ENCODE measurements around the gene ARNT2. TPM values are rescaled to one million over a fixed set of nuclear protein-coding genes. Genes with fewer than 3 reads are reported as not detected.

Gene ARNT2
- total RNA-seq, 1 experiment from 2014 or later: 7.0 TPM

DNA sequence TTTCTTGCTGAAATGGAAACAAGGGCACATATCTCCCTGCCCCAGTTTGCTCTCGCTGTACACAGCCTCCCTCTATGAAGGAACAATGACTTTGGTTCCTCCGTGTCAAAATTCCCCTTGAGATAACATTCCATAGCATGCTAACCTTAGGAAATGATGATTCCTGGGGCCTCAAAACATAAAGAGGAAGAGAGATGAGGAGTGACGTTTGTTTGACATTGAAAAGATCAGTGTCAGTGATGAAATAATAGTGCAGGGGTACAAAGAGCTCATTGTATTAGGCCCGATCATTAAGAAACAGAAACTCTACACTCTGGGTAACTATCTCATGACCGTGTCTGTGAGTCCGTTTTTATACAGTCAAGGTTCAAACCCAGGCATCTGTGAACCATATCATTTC lies 55.2 kb downstream of the ARNT2 start:
- H3K27me3 Mint-ChIP-seq (ENCODE audit: low read depth): no peaks in the 10 kb centered on the region
- TF ChIP-seq, protein P1, sequence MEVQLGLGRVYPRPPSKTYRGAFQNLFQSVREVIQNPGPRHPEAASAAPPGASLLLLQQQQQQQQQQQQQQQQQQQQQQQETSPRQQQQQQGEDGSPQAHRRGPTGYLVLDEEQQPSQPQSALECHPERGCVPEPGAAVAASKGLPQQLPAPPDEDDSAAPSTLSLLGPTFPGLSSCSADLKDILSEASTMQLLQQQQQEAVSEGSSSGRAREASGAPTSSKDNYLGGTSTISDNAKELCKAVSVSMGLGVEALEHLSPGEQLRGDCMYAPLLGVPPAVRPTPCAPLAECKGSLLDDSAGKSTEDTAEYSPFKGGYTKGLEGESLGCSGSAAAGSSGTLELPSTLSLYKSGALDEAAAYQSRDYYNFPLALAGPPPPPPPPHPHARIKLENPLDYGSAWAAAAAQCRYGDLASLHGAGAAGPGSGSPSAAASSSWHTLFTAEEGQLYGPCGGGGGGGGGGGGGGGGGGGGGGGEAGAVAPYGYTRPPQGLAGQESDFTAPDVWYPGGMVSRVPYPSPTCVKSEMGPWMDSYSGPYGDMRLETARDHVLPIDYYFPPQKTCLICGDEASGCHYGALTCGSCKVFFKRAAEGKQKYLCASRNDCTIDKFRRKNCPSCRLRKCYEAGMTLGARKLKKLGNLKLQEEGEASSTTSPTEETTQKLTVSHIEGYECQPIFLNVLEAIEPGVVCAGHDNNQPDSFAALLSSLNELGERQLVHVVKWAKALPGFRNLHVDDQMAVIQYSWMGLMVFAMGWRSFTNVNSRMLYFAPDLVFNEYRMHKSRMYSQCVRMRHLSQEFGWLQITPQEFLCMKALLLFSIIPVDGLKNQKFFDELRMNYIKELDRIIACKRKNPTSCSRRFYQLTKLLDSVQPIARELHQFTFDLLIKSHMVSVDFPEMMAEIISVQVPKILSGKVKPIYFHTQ (CRISPR knock-in tag; IDR thresholded peaks at IDR 0.05): no peak
- TF ChIP-seq SOX15 (CRISPR knock-in tag; IDR thresholded peaks at IDR 0.05) (no peak), SMAD4 (CRISPR knock-in tag; IDR thresholded peaks at IDR 0.05) (no peak), CBFB (CRISPR knock-in tag; IDR thresholded peaks at IDR 0.05; ENCODE audit: low read depth) (no peak), NR3C1 (CRISPR knock-in tag; conservative IDR thresholded peaks at IDR 0.05; ENCODE audit: low read depth) (no peak), ATF1 (CRISPR knock-in tag; IDR thresholded peaks at IDR 0.05) (no peak), JUN (CRISPR knock-in tag; IDR thresholded peaks at IDR 0.05) (no peak), ZNF232 (CRISPR knock-in tag; IDR thresholded peaks at IDR 0.05) (no peak), JAZF1 (CRISPR knock-in tag; IDR thresholded peaks at IDR 0.05) (no peak), TEAD1 (CRISPR knock-in tag; IDR thresholded peaks at IDR 0.05) (no peak), CREB1 (CRISPR knock-in tag; IDR thresholded peaks at IDR 0.05) (no peak), FOXJ3 (CRISPR knock-in tag; IDR thresholded peaks at IDR 0.05; ENCODE audit: borderline replicate concordance) (no peak), RORB (CRISPR knock-in tag; IDR thresholded peaks at IDR 0.05) (no peak)
- TF ChIP-seq, protein P2, sequence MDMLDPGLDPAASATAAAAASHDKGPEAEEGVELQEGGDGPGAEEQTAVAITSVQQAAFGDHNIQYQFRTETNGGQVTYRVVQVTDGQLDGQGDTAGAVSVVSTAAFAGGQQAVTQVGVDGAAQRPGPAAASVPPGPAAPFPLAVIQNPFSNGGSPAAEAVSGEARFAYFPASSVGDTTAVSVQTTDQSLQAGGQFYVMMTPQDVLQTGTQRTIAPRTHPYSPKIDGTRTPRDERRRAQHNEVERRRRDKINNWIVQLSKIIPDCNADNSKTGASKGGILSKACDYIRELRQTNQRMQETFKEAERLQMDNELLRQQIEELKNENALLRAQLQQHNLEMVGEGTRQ (CRISPR knock-in tag; IDR thresholded peaks at IDR 0.05): no peak
- TF ChIP-seq, protein P3, sequence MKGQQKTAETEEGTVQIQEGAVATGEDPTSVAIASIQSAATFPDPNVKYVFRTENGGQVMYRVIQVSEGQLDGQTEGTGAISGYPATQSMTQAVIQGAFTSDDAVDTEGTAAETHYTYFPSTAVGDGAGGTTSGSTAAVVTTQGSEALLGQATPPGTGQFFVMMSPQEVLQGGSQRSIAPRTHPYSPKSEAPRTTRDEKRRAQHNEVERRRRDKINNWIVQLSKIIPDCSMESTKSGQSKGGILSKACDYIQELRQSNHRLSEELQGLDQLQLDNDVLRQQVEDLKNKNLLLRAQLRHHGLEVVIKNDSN (CRISPR knock-in tag; IDR thresholded peaks at IDR 0.05): no peak
- TF ChIP-seq, protein P4, sequence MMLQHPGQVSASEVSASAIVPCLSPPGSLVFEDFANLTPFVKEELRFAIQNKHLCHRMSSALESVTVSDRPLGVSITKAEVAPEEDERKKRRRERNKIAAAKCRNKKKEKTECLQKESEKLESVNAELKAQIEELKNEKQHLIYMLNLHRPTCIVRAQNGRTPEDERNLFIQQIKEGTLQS (CRISPR knock-in tag; conservative IDR thresholded peaks at IDR 0.05): no peak
- TF ChIP-seq, protein P5, sequence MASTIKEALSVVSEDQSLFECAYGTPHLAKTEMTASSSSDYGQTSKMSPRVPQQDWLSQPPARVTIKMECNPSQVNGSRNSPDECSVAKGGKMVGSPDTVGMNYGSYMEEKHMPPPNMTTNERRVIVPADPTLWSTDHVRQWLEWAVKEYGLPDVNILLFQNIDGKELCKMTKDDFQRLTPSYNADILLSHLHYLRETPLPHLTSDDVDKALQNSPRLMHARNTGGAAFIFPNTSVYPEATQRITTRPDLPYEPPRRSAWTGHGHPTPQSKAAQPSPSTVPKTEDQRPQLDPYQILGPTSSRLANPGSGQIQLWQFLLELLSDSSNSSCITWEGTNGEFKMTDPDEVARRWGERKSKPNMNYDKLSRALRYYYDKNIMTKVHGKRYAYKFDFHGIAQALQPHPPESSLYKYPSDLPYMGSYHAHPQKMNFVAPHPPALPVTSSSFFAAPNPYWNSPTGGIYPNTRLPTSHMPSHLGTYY (CRISPR knock-in tag; IDR thresholded peaks at IDR 0.05): no peak
- ChIA-PET CTCF (no interaction called here), POLR2A (no interaction called here)
- no peaks in the 10 kb centered on the region for H3K9me3 Mint-ChIP-seq
- DNase-seq (ENCODE audit: low spot score): no peak
- no peak overlapping the region for H3K4me3 Mint-ChIP-seq
- H3K36me3 Mint-ChIP-seq: no peaks in the 10 kb centered on the region
- peaks cover 17% of the 10 kb centered on the region for H3K4me1 Mint-ChIP-seq
- ATAC-seq: no peak
- no peak overlapping the region for H3K27ac Mint-ChIP-seq

DNA sequence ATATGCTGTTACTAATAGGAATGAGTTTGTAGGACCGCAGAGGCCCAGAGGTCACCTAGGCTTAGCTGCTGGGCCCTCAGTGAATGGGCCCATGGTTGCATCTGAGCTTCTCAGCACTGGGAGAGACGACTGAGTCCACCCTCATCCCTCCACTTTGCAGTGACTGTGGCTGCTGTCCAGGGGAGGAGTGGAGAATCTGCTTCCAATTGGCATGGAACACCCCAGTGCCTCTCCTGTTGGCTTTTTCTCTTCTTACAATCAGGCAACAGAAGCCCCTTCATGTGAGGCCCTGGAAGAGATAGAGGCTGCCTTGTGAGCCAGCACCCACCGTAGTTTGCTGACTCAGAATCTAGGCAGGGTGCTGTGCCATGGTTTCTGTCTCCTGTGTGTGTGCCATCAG lies 55.6 kb downstream of the ARNT2 start:
- CTCF ChIA-PET: interaction anchor here (0.8 to 1.0 kb wide), 2 partner anchors 317 to 320 kb away, joined by 3 read pairs; partner anchors contain the start of gene CEMIP
- H3K4me3 Mint-ChIP-seq: no peak overlapping the region

More for the DNA sequence above, 55.6 kb downstream of the ARNT2 start:
- TF ChIP-seq NR3C1 (CRISPR knock-in tag; conservative IDR thresholded peaks at IDR 0.05; ENCODE audit: low read depth): no peak
- TF ChIP-seq, protein P6, sequence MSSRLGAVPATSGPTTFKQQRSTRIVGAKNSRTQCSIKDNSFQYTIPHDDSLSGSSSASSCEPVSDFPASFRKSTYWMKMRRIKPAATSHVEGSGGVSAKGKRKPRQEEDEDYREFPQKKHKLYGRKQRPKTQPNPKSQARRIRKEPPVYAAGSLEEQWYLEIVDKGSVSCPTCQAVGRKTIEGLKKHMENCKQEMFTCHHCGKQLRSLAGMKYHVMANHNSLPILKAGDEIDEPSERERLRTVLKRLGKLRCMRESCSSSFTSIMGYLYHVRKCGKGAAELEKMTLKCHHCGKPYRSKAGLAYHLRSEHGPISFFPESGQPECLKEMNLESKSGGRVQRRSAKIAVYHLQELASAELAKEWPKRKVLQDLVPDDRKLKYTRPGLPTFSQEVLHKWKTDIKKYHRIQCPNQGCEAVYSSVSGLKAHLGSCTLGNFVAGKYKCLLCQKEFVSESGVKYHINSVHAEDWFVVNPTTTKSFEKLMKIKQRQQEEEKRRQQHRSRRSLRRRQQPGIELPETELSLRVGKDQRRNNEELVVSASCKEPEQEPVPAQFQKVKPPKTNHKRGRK (CRISPR knock-in tag; IDR thresholded peaks at IDR 0.05; ENCODE audit: borderline replicate concordance): no peak
- no peak for DNase-seq (ENCODE audit: low spot score)
- Mint-ChIP-seq H3K27me3 (ENCODE audit: low read depth) (no peaks in the 10 kb centered on the region), H3K27ac (no peak overlapping the region), H3K9me3 (no peaks in the 10 kb centered on the region), H3K4me1 (peaks cover 17% of the 10 kb centered on the region), H3K36me3 (no peaks in the 10 kb centered on the region)
- no peak for ATAC-seq
- POLR2A ChIA-PET: no interaction called here
